Activated naive CD4-positive, alpha-beta T cell treated with Interleukin-2 at 50 U/mL for 16 hours (primary cell): ENCODE measurements around the gene SLC2A6.

ENCODE experiments used
- DNase-seq: peaks from one replicate; pipeline ENCODE4 v3.0.0-alpha.2; 2020

The SLC2A6 gene

DNA sequence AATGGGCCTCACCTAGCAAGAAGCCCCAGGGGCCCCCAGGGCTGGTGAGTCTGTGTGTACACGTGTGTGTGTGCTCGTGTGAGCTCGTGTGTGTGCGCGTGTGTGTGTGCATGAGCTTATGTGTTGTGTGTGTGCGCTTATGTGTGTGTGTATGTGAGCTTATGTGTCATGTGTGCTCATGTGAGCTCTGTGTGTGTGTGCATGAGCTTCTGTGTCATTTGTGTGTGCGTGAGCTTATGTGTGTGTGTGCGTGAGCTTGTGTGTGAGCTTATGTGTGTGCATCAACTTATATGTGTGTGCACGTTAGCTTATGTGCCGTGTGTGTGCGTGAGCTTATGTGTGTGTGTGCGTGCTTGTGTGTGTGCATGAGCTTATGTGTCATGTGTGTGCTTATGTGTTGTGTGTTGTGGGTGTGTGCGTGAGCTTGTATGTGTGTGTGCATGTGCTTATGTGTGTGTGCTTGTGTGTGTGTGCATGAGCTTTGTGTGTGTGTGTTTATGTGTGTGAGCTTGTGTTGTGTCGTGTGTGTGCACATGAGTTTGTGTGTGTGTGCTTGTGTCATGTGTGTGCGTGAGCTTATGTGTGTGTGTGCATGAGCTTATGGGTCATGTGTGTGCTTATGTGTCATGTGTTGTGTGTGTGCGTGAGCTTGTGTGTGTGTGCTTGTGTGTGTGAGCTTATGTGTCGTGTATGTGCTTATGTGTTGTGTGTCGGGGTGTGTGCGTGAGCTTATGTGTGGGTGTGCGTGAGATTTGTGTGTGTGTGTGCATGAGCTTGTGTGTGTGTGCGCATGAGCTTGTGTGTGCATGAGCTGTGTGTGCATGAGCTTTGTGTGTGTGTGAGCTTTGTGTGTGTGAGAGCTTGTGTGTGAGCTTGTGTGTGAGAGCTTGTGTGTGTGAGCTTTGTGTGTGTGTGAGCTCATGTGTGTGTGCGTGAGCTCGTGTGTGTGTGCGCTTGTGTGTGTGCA, 16.7 kb upstream of the SLC2A6 start:
- DNase-seq = no peak

DNA sequence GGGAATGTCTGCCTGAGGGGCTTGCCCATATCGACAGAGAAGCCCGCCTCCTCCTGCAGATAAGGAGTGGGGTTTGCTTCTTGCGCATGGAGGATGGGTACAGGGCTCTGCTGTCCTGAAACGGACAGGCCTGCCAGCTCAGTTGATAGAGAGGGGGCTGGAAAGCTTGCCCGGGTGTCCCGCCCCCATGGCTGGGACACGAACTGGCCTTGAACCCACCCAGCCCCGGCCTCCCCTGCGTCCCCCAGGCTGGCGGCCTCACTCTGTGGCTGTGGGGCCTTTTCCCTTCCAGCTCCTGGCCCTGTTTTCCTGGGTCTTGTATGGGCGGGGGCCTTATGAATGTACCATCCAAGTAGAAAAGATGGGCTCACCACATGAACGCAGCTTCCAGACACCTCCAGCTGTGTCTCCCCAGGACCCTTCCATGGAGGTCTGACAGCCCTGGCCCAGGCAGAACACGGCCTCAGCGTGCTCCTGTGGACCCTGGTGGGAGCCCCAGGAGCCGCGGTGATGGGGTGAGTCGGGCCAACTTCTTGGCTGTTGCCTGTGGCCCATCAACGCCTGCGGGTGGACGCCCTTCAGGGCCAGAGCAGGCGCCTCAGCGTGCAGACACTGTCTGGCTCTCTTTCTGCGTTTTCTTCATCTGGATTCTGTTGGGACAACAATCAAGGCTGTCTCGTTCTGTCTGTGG, 15.9 kb upstream of the SLC2A6 start:
- DNase-seq = no peak

DNA sequence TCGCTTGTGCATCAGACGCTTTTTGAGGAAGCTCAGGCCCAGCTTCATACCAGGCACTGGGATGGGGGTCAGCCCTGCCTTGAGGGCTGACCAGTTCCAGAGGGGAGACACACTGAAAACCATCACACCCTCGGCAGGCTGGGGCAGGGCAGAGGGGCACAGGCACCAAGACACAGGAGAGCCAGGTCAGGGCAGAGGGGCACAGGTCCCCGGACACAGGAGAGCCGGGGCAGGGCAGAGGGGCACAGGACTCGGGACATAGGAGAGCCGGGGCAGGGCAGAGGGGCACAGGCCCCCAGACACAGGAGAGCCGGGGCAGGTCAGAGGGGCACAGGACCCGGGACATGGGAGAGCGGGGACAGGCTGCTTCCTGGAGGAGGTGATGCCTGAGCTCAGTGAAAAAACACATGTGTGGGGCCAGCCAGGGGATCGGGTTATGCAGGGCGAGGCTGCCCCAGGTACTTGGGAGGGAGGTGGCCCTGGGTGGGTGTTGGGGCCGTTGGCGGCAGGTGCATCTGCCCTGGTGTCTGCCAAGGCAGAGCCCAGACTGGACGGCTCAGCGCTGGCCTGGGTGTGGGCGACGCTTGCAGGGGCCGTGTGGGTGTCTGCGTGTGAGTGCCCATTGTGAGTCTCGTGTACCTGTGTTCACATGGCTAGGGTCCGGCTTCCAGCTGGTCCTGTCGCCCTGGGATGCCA, 15.1 kb upstream of the SLC2A6 start:
- DNase-seq = no peak

DNA sequence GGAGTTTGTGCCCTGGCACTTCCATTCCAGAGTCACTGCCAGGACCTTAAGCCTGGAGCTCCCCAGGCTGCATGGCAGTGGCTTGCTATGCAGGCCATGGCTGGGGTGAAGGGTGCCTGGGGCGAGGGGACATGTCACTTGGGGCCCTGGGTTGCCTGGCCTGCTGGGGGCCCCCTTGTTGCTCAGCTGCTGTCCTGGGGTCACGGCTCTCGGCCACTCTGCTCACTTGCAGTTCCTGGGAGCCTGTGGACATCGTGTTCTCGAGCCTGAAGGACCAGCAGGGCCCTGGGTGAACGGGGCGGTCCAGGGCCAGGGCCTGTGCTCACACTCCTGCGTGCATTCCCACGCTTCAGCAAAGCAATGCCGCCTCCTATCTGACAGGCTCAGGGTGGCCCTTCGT, 14.5 kb upstream of the SLC2A6 start:
- DNase-seq = no peak

DNA sequence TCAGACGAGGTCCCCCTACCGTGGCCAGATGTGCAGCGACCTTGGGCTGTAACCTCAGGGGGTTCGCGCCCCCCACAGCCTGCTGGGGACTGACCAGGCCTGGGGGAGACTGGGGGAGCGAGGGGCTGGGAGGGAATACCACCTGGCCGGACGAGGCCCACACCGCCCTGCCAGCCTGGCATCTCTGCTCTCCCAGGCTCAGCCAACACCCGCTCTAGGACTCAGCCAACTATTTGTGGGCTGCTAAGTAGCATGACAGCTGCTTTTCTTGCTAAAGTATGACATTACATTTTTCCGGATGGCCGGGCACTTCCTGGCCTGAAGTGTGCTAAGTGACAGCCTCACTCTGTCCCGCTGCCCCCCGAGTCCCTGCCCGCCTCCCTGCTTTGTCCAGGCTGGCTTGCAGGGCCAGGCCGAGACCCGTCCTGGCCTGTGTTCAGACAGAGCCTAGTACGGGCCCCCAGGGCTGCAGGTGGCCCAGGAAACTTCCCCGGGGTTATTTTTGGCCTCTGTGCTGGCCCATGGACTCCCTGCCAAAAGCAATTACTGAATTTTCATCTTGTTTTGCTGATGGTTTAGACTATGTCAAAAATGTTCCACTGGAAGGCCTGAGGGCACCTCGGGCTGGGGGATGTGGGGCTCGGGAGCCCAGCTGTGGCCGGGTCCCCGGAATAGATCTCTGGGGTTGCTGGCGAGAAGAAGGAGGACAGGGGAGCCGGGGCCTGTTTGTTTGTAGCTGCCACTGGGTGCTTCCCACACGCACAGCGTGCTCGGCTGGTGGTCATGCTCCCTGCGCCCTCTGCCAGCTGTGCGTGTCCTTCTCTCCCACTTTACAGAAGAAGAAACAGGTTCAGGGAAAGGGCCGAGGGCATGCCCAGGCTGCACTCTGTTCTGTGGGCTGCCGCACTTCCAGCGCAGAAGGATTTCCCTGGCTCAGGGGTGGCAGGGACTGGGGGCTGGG, 13.4 kb upstream of the SLC2A6 start:
- no peak for DNase-seq

DNA sequence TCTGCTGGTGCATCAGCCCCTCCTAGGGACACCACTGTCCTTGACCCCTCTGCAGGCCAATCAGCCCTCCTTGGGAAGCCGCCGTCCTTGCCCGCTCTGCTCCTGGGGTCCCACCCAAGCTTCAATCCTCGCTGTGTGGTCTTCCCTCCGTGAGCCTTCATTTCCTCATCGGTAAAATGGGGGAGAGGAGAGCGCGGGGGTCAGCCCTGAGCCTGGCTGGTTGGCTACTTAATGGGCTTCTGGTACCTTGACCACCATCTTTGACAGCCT, 12.7 kb upstream of the SLC2A6 start:
- no peak for DNase-seq

DNA sequence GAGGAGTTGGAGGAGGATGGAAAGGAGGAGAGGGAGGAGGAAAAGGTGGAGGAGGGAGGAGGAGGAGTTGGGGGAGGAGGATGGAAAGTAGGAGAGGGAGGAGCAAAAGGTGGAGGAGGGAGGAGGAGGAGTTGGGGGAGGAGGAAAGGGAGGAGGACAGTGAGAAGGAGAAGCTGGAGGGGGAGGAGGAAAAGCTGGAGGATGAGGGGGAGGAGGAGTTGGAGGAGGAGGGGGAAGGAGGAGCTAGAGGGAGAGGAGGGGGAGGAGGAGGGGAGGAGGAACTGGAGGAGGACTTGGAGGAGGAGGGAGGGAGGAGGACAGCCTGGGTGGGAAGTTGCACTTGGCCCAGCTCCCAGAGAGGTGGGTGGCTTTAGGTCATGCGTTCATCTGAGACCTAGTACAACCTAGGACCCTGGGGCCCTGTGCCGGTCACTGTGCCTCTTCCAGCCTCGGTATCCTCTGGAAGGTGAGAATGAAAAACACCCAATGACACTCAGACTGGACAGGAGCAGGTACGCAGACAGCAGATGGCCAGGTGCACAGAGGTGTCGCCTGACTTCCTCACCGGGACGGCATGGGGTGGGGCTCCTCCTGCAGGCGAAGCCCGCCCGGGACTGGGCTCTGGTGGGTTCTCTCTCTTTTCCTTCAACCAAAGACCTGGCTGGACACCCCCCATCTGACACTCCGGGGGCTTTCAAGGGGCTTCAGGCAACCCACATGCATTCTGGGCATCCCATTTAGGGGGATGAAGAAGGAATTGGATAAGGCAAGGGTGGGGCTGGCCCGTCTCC, 12.2 kb upstream of the SLC2A6 start:
- DNase-seq = no peak

DNA sequence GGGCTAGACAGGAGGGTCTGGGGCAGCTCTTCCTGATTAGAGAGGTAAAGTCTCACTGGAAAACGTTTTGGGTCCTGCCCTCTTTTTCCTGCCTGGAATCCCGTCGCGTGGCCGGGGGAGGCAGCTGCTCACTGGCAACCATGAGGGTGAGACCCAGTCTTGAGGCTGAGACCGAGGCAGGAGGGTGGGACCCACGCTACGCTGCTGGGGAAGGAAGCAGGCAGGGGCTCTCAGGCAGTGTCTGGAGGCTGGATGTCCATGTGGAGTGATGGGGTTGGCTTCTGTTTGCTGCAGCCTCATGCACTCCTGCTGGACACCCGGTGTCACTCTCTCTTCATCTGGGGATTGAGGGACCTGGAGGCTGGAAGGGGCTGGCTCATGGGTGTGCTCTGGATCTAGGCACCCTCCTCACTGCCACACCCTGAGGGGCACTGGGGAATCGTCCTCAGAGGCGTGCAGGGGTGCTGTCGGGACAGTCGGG, 11.3 kb upstream of the SLC2A6 start:
- DNase-seq = no peak

DNA sequence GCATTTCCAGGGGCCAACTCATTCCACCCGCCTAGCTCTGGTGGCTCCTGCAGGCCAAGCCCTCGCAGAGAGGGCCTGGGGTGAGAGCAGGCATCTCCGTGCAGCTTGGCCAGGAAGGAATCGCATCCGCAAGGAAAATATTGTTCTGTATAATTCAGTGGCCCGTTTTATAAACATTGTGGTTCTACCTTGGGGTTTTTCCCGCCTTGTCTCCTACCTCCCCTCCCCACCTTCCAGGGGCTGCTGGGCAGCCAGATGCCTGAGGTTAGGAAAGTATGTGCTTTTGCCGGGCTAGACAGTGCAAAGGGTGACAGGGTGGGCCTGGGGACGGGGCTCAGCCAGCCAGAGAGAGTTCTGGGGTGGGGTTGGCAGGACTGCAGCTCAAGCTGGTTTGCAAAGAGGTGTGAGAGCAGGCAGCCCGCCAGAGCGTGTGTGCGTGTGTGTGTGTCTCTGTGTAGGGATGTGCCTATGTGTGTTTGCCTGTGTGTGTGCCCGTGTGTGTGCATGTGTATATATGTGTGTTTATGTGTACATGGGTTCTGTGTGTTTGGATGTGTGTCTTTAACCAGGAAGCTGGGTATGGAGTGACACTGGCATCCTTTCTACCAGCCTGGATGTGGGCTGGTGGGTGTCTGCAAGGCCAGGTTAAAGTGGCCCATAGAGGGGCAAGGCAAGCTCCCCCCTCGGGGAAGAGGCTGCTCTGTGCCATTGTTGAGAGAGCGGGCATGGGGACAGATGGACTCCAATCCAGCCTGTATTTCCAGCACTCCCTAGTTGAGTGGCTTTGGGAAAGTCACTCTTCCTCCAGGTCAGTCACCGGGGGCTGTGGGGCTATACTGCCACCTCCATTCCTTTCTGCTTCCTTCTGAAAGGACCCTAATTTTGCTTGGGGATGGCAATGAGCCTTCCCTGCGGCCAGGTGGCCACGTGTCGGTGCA, 10.6 kb upstream of the SLC2A6 start:
- DNase-seq = no peak

DNA sequence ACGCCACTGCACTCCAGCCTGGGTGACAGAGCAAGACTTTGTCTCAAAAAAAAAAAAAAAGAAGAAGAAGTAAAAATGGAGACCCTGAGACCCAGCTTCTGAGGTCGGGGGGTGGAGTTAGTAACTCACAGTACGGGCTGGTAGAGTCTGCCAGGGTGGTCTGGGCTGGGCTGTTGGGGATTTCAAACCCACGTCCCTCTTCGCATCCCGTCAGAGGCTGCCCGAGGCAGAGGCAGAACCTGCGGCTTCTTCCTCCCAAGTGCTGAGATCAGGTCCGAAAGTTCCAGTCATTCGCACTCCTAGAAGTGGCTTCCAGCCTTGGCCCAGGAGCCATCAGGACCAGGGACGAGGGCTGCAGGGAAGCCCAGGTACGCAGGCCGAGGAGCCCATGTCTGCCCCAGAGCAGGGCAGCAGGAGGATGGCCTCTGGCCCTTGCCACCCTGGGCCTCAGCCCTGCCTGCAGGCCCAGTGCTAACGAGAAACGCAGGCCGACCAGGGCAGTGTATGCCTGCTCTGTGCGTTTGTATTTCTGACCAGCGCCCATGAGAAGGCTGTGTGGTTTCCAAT, 9.9 kb upstream of the SLC2A6 start:
- no peak for DNase-seq

DNA sequence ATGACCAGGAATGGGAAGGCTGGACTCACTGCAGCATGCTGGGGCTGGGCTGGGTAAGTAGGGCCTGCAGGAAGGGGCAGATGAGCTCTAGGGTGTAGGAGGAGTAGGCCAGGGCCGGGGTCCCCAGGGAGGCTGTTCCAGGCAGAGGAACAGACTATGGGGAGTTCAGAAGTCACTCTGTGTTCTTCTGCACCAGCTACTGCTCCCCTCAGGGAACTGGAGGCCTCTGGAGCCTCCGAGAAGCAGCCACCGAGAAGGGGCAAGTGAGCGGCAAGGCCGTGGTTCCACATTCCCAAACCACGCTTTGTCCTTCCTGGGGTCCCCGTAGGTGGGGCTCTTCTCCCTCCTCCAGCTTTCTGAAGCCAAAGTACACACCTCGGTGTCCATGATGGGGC, 8.4 kb upstream of the SLC2A6 start:
- no peak for DNase-seq

DNA sequence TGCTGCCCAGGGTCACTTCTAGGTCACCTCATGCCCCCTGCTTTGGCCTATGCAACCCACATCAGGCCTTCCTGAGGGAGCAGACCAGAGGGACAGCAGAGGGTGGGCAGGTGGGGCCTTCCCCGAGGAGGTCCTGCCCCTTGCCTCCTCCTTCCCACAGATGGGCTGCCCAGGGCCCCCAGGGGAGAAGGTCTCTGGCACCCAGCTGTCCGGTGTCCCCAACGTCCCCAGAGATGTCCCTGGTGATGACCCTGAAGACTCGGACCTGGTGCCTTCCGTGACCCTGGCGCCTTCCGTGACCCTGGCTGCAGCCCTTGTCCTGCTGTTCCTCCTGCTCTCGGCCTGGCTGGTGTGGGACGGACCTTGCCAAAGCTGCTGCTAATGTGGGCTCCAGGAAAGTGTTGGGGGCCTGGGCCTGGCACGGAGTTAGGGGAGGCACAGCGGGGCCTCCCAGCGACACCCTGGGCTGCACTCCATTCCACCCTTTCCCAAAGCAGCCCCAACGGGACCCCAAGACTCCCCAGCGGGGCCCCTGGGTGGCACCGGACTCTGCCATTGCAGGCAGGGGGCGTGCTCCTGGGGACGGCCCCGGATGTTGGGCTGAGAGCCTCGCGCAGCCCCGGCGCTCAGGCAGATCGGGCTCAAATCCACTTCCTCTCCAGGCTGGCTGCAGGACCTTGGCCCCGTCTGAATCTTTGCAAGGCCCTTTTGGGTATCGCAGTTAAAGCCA, 6.8 kb upstream of the SLC2A6 start:
- no peak for DNase-seq

DNA sequence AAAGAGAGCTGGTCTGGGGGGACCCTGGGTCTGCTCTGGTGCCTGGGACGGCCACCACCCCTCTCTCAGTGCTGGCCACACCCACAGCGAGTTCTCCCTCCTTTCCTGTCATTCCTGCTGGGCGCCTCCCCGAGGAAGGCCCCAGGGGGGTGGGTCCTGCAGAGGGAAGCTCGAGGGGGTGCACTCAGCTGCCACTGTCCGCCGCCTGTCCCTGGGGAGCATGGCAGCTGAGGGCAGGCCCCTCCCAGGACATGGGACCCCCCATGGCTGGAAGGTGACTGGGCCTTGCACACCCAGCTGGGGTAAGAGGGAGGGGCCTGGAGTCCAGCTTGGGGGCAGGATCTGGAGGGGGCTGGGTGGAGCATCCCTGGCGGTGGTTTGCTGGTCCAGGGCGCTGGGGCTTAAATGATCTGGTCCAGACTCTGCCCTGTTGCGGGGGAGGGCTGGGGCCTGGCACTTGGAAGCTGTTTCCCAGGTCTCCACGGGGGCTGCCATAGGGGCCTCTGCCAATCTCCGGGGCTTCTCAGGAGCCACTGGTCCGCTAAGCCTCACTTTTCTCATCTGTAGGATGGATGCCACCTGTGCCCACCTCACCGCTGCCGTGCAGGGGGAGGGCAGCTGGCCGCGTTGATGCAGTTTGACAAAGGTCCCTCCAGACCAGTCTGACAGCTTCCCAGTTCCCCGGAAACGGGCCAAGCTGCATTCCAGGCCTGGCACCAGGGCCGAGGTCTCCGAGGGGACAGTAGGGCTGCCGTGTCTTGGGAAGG, 6.0 kb upstream of the SLC2A6 start:
- no peak for DNase-seq

DNA sequence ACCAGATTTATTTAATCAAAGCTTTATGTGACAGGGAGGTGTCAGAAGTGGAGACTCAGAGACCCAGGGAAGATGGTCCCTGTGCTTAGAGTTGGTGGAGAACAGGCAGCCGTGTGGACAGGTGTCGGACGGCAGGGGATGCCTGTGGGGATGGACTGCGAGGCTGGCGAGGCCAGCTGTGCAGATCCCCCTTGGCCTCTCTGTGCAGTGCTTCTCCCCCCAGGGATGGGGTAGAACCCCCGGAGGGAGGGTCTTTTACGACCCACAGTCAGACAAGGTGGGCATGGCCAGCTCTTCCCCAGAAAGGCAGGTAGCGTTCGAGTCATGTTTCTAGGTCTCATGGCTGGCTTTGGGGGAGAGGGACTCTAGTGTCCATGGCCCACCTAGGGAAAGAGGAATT, 4.7 kb upstream of the SLC2A6 start:
- DNase-seq = no peak

DNA sequence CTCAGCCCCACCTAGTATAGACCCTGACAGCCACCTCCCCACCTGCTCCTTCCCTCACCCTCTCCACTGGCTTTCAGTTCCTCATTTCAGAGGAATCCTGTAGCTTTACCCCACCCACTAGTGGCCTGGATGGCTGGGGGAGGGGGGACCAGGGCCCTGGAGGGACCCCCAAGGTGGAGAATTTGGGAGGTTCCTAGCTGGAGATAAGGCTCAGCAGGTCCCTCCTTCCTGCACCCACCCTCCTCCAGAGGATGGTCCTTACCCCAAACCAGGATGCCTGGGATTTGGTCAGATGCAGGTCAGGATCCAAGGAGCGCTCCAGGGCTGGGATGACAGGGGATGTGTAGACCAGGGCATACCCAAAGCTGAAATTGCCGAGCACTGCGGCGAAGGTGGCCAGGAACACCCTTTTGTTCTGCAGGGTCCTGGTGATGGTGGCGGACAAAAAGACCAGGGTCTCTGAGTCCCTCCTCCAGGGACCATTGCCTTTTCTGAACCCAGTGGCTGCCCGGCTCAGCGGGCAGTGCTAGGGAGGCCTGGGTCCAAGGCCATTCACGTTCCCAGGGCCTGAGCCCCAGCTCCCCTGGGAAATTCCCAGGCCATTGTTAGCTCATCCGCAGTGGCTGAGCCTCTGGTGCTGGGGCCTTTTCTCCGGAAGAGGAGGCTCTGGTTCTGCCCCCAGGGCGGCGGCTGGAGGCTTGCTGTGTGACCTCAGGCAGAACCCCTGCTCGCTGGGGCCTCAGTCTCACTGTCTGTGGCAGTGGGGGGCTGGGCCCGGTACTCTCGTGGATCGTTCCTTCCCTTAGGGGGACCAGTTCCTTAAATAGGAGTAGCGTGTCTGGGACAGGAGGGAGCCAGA, 678 bp downstream of the SLC2A6 start:
- DNase-seq = no peak

DNA sequence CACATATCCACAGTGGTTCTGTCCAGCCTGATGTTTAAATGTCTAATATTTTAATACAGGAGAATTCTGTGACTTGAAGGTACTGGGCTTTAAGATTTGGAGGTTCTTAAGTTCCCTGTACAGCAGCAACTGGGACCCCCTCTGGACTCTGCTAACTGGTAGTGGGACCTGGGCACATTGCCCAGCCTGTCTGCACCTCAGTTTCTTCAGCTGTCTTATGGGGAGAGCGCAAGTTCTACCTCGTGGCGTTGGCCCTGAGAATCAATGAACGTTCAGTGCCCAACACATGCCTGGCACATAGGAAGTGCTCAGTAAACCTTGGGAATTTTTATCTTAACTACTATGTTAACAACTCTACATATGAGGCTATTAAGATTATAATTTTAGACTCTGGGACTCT, 1.4 kb downstream of the SLC2A6 start:
- DNase-seq = no peak

DNA sequence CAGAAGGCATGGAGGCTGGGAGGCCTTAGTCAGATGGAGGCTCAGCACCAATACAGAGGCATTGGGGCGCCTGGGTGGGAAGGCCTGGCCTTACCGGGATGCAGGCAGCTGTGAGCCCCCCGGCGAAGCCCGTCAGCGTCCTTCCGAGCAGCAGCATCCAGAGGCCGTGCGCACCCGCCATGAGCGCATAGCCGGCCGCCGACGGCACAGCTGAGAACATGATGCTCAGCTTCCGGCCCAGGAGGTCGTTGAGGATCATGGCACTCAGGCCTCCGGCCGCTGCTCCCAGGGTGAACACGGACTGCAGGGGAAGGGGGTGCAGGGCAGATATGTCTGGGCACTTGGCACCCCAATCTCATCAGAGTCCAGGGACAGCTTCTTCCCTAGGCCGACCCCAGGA, 2.0 kb downstream of the SLC2A6 start:
- DNase-seq = no peak
